ENCODE results near the gene CFAP53.
"Not testable (repeated sequence)": the region's sequence is repeated elsewhere in the genome, so short reads cannot be mapped to it uniquely, and the experiment has no call there.

CFAP53 gene

DNA sequence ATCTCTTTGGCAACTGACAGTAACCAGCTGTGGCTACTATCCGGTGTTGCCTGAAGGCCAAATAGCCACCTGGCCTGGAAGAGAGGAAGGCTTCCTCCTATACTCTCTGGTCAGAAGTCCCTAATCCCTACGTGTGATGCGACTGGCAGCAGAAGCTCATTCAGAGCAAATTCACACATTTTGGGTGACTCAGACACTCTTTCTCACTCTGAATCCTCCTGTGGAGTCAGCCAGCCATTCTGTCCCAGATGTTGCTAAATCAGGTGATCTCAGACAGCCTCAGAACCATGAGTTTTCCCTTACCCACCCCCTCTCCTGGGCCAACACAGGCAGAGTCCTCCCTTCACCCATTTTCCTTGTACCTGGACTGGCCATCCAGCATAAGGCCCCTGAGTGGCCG lies 34.7 kb downstream of the CFAP53 start:
- Histone ChIP-seq H3K4me1 (ENCODE audit: control insufficient read depth in 5 of 5, insufficient read depth in 5 of 5, low read length in 5 of 5) (no peaks in the 10 kb centered on the region), H3K9ac (ENCODE audit: low read length in 5 of 5) (no peak overlapping the region), H3K27me3 (ENCODE audit: control insufficient read depth in 5 of 5, insufficient read depth in 4 of 5, low read length in 5 of 5) (no peaks in the 10 kb centered on the region), H3K4me3 (ENCODE audit: low read depth in 1 of 5, low read length in 5 of 5) (no peak overlapping the region), H3K27ac (ENCODE audit: low read depth, low read length) (no peak overlapping the region), H3K36me3 (ENCODE audit: control insufficient read depth in 5 of 5, insufficient read depth in 5 of 5, low read length in 5 of 5) (no peaks in the 10 kb centered on the region), H3K9me3 (ENCODE audit: control insufficient read depth in 5 of 5, low read length in 5 of 5) (no peaks in the 10 kb centered on the region)

DNA sequence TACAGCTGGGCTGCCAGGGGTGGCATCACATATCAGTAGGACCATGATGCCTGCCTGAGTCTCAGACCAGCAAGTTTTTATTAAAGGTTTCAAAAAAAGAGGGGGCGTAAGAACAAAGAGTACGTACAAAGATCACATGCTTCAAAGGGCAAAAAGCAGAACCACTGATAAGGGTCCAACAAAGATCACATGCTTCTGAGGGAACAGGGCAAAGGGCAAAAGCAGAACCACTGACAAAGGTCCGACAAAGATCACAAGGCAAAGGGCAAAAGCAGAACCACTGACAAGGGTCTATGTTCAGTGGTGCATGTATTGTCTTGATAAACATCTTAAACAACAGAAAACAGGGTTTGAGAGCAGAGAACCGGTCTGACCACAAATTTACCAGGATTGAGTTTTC lies 46.0 kb downstream of the CFAP53 start:
- H3K9ac ChIP-seq (ENCODE audit: low read length in 5 of 5); H3K27me3 ChIP-seq (ENCODE audit: control insufficient read depth in 5 of 5, insufficient read depth in 4 of 5, low read length in 5 of 5); H3K4me3 ChIP-seq (ENCODE audit: low read depth in 1 of 5, low read length in 5 of 5); H3K27ac ChIP-seq (ENCODE audit: low read depth, low read length); H3K9me3 ChIP-seq (ENCODE audit: control insufficient read depth in 5 of 5, low read length in 5 of 5); H3K36me3 ChIP-seq (ENCODE audit: control insufficient read depth in 5 of 5, insufficient read depth in 5 of 5, low read length in 5 of 5); H3K4me1 ChIP-seq (ENCODE audit: control insufficient read depth in 5 of 5, insufficient read depth in 5 of 5, low read length in 5 of 5): not testable (repeated sequence)

DNA sequence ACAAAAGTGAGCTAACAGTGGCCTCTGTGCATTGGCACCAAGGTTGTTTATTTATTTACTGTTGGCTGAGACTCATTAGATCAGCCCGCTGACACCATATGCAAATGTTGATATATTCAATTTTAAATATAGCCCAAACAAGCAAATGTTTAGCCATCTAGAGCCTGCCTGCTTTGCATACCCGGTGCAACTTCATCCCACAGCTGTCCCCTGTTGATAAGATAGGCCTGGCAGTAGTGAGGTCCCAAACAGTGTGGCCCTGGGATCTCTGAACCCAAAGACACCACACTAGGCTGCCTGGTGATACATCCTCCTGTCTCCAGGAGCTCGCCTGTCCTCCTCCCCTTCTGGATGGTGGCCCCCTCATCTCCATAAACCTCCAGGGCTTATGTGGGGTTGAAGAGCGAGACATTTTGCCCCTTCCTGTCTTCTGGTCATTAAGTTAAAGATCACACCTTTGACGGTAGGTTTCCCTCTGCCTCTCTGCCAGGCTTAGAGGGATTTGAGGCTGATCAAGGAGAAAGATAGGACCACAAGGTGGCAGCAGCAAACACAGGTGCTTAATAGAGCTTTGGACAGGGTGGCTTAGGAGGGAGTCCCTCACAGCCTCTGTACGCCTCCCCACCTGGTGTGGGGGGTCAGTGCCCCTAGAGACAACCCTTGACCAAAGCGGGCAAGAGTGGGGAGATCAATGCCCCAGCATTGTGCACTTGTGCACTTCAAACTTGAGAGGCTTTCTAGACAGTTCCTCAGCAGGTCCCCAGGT lies 47.7 kb downstream of the CFAP53 start:
- Histone ChIP-seq H3K4me1 (ENCODE audit: control insufficient read depth in 5 of 5, insufficient read depth in 5 of 5, low read length in 5 of 5) (no peaks in the 10 kb centered on the region), H3K27ac (ENCODE audit: low read depth, low read length) (no peak overlapping the region), H3K9me3 (ENCODE audit: control insufficient read depth in 5 of 5, low read length in 5 of 5) (peaks cover 0 to 6% (median 3%) of the 10 kb centered on the region in 5 donors), H3K9ac (ENCODE audit: low read length in 5 of 5) (no peak overlapping the region), H3K4me3 (ENCODE audit: low read depth in 1 of 5, low read length in 5 of 5) (no peak overlapping the region), H3K36me3 (ENCODE audit: control insufficient read depth in 5 of 5, insufficient read depth in 5 of 5, low read length in 5 of 5) (no peaks in the 10 kb centered on the region), H3K27me3 (ENCODE audit: control insufficient read depth in 5 of 5, insufficient read depth in 4 of 5, low read length in 5 of 5) (peaks cover 0 to 11% (median 5%) of the 10 kb centered on the region in 5 donors)

DNA sequence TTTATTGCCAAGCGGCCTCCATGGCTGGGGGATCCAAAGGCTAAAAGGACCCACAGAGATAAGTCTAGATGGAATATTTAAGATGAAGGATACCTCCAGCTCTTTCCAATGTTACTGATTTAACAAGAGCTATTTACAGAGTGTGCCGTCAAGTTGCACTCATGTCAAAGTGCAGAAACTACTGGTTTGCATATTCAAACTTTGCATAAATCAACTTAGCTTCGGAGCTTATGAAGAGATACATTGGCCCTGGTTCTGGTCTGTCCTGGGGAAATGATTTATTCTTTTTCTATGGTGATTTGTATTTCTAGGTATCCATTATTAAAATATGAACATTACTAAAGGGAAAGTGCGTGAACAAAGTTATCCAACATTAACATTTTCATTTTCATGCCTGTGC lies 57.0 kb downstream of the CFAP53 start:
- peaks cover 0 to 11% (median 5%) of the 10 kb centered on the region in 5 donors for H3K27me3 ChIP-seq (ENCODE audit: control insufficient read depth in 5 of 5, insufficient read depth in 4 of 5, low read length in 5 of 5)
- H3K4me1 ChIP-seq (ENCODE audit: control insufficient read depth in 5 of 5, insufficient read depth in 5 of 5, low read length in 5 of 5), result no peaks in the 10 kb centered on the region
- no peaks in the 10 kb centered on the region for H3K36me3 ChIP-seq (ENCODE audit: control insufficient read depth in 5 of 5, insufficient read depth in 5 of 5, low read length in 5 of 5)
- H3K27ac ChIP-seq (ENCODE audit: low read depth, low read length), result no peak overlapping the region
- H3K9ac ChIP-seq (ENCODE audit: low read length in 5 of 5), result no peak overlapping the region
- no peaks in the 10 kb centered on the region for H3K9me3 ChIP-seq (ENCODE audit: control insufficient read depth in 5 of 5, low read length in 5 of 5)
- H3K4me3 ChIP-seq (ENCODE audit: low read depth in 1 of 5, low read length in 5 of 5), result no peak overlapping the region

DNA sequence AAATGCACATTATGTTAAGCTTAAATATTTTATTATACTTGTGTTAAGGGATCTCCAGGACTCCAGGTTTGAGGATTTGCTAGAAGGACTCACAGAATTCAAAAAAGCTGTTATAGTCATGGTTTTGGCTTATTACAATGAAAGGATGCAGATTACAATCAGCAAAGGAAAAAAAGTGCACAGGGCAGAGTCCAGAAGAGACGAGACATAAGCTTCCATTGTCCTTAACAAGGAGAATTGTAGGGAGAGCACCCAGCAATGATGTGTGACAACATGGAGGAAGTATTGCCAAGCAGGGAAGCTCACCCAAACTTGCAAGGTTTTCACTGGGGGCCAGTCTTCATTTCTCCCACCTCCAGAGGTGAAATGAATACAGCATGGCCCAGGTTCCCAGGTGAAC lies 58.6 kb downstream of the CFAP53 start:
- no peaks in the 10 kb centered on the region for H3K36me3 ChIP-seq (ENCODE audit: control insufficient read depth in 5 of 5, insufficient read depth in 5 of 5, low read length in 5 of 5)
- H3K27ac ChIP-seq (ENCODE audit: low read depth, low read length), result no peak overlapping the region
- H3K9ac ChIP-seq (ENCODE audit: low read length in 5 of 5), result no peak overlapping the region
- H3K4me3 ChIP-seq (ENCODE audit: low read depth in 1 of 5, low read length in 5 of 5), result no peak overlapping the region
- H3K27me3 ChIP-seq (ENCODE audit: control insufficient read depth in 5 of 5, insufficient read depth in 4 of 5, low read length in 5 of 5), result peaks cover 3 to 23% (median 12%) of the 10 kb centered on the region in 5 donors
- no peaks in the 10 kb centered on the region for H3K9me3 ChIP-seq (ENCODE audit: control insufficient read depth in 5 of 5, low read length in 5 of 5)
- peaks cover 0 to 3% (median 0%) of the 10 kb centered on the region in 5 donors for H3K4me1 ChIP-seq (ENCODE audit: control insufficient read depth in 5 of 5, insufficient read depth in 5 of 5, low read length in 5 of 5)

DNA sequence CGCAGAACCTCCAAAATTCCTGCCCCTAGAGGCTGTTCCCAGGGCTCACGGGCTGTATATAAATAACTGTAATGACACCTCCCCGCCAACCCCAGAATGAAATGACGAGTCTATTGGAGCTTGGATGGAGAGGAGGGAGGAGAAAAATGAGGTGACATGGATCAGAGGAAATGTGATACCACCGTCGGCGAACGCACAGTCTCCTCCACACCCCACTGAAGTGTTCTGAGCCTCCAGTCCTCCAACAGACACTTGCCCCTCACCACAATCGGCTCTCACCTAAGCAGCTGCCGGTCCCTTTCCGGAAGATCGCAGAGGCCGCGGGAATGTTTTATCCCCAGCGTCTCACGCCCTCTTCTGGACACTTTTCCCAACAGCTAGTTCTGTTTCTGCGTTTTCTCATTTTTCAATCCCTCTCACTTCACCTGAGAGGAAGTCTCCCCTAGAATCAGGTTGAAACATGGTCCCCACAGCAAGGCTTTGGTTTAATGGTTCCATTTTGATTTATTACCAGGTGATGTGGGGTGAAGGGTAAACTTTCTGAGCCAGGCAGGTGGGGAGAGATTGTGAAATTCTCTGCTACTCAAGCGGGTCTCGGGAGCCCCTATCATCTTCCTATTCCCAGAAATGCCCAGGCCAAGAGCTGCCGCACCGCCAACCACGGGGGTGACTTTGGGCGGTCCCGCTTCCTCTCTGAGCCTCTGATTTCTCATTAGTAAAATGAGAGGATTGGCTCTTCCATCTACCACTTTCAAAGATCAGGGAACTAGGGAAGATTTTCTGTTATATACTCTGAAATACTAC lies 62.3 kb downstream of the CFAP53 start:
- H3K9me3 ChIP-seq (ENCODE audit: control insufficient read depth in 5 of 5, low read length in 5 of 5), result peaks cover 0 to 3% (median 0%) of the 10 kb centered on the region in 5 donors
- no peaks in the 10 kb centered on the region for H3K36me3 ChIP-seq (ENCODE audit: control insufficient read depth in 5 of 5, insufficient read depth in 5 of 5, low read length in 5 of 5)
- no peak overlapping the region for H3K27ac ChIP-seq (ENCODE audit: low read depth, low read length)
- peak overlapping the region in 1 of 5 donors; percentile 46 for H3K4me3 ChIP-seq (ENCODE audit: low read depth in 1 of 5, low read length in 5 of 5)
- no peak overlapping the region for H3K9ac ChIP-seq (ENCODE audit: low read length in 5 of 5)
- H3K27me3 ChIP-seq (ENCODE audit: control insufficient read depth in 5 of 5, insufficient read depth in 4 of 5, low read length in 5 of 5), result peaks cover 6 to 18% (median 12%) of the 10 kb centered on the region in 5 donors
- H3K4me1 ChIP-seq (ENCODE audit: control insufficient read depth in 5 of 5, insufficient read depth in 5 of 5, low read length in 5 of 5), result peaks cover 0 to 3% (median 0%) of the 10 kb centered on the region in 5 donors

DNA sequence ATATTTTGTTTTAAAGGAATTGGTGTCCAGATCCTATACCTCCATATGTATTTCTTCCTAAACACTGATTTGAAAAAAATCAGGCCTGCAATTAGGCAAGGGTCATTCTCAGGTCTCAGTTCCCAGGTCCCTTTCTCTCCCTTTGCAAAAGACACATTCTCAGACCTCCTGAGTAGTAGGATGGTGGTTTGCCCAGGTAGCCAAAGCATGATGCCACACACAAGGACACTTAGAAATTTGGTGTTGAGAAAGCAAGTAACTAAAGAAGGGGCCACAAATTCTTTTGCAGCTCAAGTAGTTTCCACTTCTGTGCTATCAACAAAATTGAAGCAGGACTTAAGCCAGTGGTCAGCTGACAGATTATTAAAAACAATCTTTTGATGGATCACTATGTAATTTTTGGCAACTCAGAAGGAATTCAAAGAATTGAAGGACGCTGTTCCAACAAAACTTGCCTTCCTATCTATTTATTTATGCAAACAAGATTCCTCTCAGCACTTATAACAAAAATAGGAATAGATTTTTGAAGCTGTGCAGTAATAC lies 64.7 kb downstream of the CFAP53 start:
- no peak overlapping the region for H3K4me3 ChIP-seq (ENCODE audit: low read depth in 1 of 5, low read length in 5 of 5)
- no peak overlapping the region for H3K27ac ChIP-seq (ENCODE audit: low read depth, low read length)
- no peak overlapping the region for H3K9ac ChIP-seq (ENCODE audit: low read length in 5 of 5)
- peaks cover 0 to 3% (median 0%) of the 10 kb centered on the region in 5 donors for H3K9me3 ChIP-seq (ENCODE audit: control insufficient read depth in 5 of 5, low read length in 5 of 5)
- H3K4me1 ChIP-seq (ENCODE audit: control insufficient read depth in 5 of 5, insufficient read depth in 5 of 5, low read length in 5 of 5), result peaks cover 0 to 3% (median 0%) of the 10 kb centered on the region in 5 donors
- peaks cover 7 to 23% (median 17%) of the 10 kb centered on the region in 5 donors for H3K27me3 ChIP-seq (ENCODE audit: control insufficient read depth in 5 of 5, insufficient read depth in 4 of 5, low read length in 5 of 5)
- no peaks in the 10 kb centered on the region for H3K36me3 ChIP-seq (ENCODE audit: control insufficient read depth in 5 of 5, insufficient read depth in 5 of 5, low read length in 5 of 5)

- H3K9ac ChIP-seq (ENCODE audit: low read length in 5 of 5), result no peak overlapping the region
- H3K27me3 ChIP-seq (ENCODE audit: control insufficient read depth in 5 of 5, insufficient read depth in 4 of 5, low read length in 5 of 5), result peaks cover 16 to 35% (median 27%) of the 10 kb centered on the region in 5 donors
- H3K4me3 ChIP-seq (ENCODE audit: low read depth in 1 of 5, low read length in 5 of 5), result no peak overlapping the region
- peaks cover 0 to 6% (median 3%) of the 10 kb centered on the region in 5 donors for H3K4me1 ChIP-seq (ENCODE audit: control insufficient read depth in 5 of 5, insufficient read depth in 5 of 5, low read length in 5 of 5)
- H3K9me3 ChIP-seq (ENCODE audit: control insufficient read depth in 5 of 5, low read length in 5 of 5), result peaks cover 0 to 3% (median 0%) of the 10 kb centered on the region in 5 donors
- no peak overlapping the region for H3K27ac ChIP-seq (ENCODE audit: low read depth, low read length)
- H3K36me3 ChIP-seq (ENCODE audit: control insufficient read depth in 5 of 5, insufficient read depth in 5 of 5, low read length in 5 of 5), result no peaks in the 10 kb centered on the region
These were observed 66.4 kb downstream of the CFAP53 start for GRCh38 chr18:50199921-50200320.

- Histone ChIP-seq H3K27me3 (ENCODE audit: control insufficient read depth in 5 of 5, insufficient read depth in 4 of 5, low read length in 5 of 5) (peaks cover 18 to 33% (median 27%) of the 10 kb centered on the region in 5 donors), H3K36me3 (ENCODE audit: control insufficient read depth in 5 of 5, insufficient read depth in 5 of 5, low read length in 5 of 5) (no peaks in the 10 kb centered on the region), H3K4me3 (ENCODE audit: low read depth in 1 of 5, low read length in 5 of 5) (no peak overlapping the region), H3K4me1 (ENCODE audit: control insufficient read depth in 5 of 5, insufficient read depth in 5 of 5, low read length in 5 of 5) (peaks cover 0 to 9% (median 8%) of the 10 kb centered on the region in 5 donors), H3K27ac (ENCODE audit: low read depth, low read length) (no peak overlapping the region), H3K9me3 (ENCODE audit: control insufficient read depth in 5 of 5, low read length in 5 of 5) (peaks cover 0 to 3% (median 0%) of the 10 kb centered on the region in 5 donors), H3K9ac (ENCODE audit: low read length in 5 of 5) (no peak overlapping the region)
These were observed 66.9 kb downstream of the CFAP53 start for GRCh38 chr18:50199346-50199855.
